GM23338 (cell line): ENCODE data around the gene RNF223. TPM values are rescaled to one million over a fixed set of nuclear protein-coding genes. Genes with fewer than 3 reads are reported as not detected.

Experiments
- ATAC-seq: fragments of 200-7000 bp; cut with Tn5 transposase; 3 replicates; pipeline ENCODE4 v1.9.1; 2020
- DNase-seq: peaks from one replicate; pipeline ENCODE4 v3.0.0-alpha.2; 2015; ENCODE audit warnings: low spot score
- H2AFZ ChIP-seq: fragments of 200-600 bp; sonication (generic); 2 replicates; pipeline ENCODE4 v1.8.0; 2016; ENCODE audit warnings: antibody characterized with exemption, mild to moderate bottlenecking, moderate library complexity
- H3F3A ChIP-seq: fragments of 200-600 bp; sonication (generic); replicated peaks from 2 replicates; pipeline ENCODE4 v1.8.0; 2017; ENCODE audit warnings: antibody characterized with exemption, mixed run types, low read depth
- H3K27ac ChIP-seq: fragments of 200-600 bp; sonication (generic); 2 replicates; pipeline ENCODE4 v1.6.1; 2016; ENCODE audit warnings: low read depth
- H3K27me3 ChIP-seq: fragments of 200-600 bp; sonication (generic); 2 replicates; pipeline ENCODE4 v1.8.0; 2016; ENCODE audit warnings: mild to moderate bottlenecking, mixed run types, moderate library complexity; ENCODE audit not compliant: insufficient read depth
- H3K36me3 ChIP-seq: fragments of 200-600 bp; sonication (generic); 2 replicates; pipeline ENCODE4 v1.8.0; 2016; ENCODE audit warnings: mild to moderate bottlenecking; ENCODE audit not compliant: insufficient read depth
- H3K4me1 ChIP-seq: fragments of 200-600 bp; sonication (generic); 2 replicates; pipeline ENCODE4 v1.8.0; 2016; ENCODE audit warnings: mild to moderate bottlenecking, moderate library complexity; ENCODE audit not compliant: insufficient read depth
- H3K4me2 ChIP-seq: fragments of 200-600 bp; sonication (generic); 2 replicates; pipeline ENCODE4 v1.7.1; 2017; ENCODE audit warnings: mixed run types
- H3K4me3 ChIP-seq: fragments of 200-600 bp; sonication (generic); 2 replicates; pipeline ENCODE4 v1.6.1; 2016; ENCODE audit warnings: mixed run types
- H3K79me2 ChIP-seq: fragments of 200-600 bp; sonication (generic); replicated peaks from 2 replicates; pipeline ENCODE4 v1.8.0; 2017; ENCODE audit warnings: mild to moderate bottlenecking; ENCODE audit not compliant: insufficient read depth
- H3K9me2 ChIP-seq: fragments of 200-600 bp; sonication (generic); 2 replicates; pipeline ENCODE4 v1.8.0; 2017; ENCODE audit not compliant: insufficient read depth
- H4K20me1 ChIP-seq: fragments of 200-600 bp; sonication (generic); replicated peaks from 2 replicates; pipeline ENCODE4 v1.8.0; 2017; ENCODE audit warnings: mild to moderate bottlenecking; ENCODE audit not compliant: insufficient read depth
- H3K27ac Mint-ChIP-seq: 2 replicates; pipeline ENCODE4 v1.8.0; 2020; ENCODE audit warnings: inconsistent platforms, mild to moderate bottlenecking, moderate library complexity, mixed read lengths
- H3K27me3 Mint-ChIP-seq: 3 replicates; pipeline ENCODE4 v1.8.0; 2022; ENCODE audit warnings: low read depth, mild to moderate bottlenecking, moderate library complexity, mixed read lengths, inconsistent platforms; ENCODE audit not compliant: insufficient read depth, poor library complexity
- H3K36me3 Mint-ChIP-seq: 3 replicates; pipeline ENCODE4 v1.8.0; 2021; ENCODE audit warnings: low read depth, mild to moderate bottlenecking, inconsistent platforms, moderate library complexity, mixed read lengths
- H3K4me1 Mint-ChIP-seq: 3 replicates; pipeline ENCODE4 v1.8.0; 2020; ENCODE audit warnings: mild to moderate bottlenecking, inconsistent platforms, mixed read lengths
- H3K4me3 Mint-ChIP-seq: 3 replicates; pipeline ENCODE4 v1.8.0; 2021; ENCODE audit warnings: moderate library complexity, mild to moderate bottlenecking, inconsistent platforms, mixed read lengths
- H3K9me3 Mint-ChIP-seq: 3 replicates; pipeline ENCODE4 v1.8.0; 2020; ENCODE audit warnings: moderate library complexity, mild to moderate bottlenecking, inconsistent platforms, mixed read lengths
- CREB1 ChIP-seq: fragments of 250-450 bp; sonication (Bioruptor Pico); IDR thresholded peaks from 2 replicates; pipeline ENCODE4 v1.5.0; 2020; ENCODE audit warnings: low read depth, mild to moderate bottlenecking, moderate library complexity
- CTCF ChIP-seq, 2 experiments: fragments of 200-600 bp in 1 of 2; sonication (generic) in 1 of 2; conservative IDR thresholded peaks; 2 replicates each; pipeline versions ENCODE4 v1.5.1 to v1.6.1; 2016 to 2017; ENCODE audit warnings: antibody characterized with exemption in 2 of 2, low read depth in 2 of 2, mild to moderate bottlenecking in 2 of 2, moderate library complexity in 1 of 2
- EZH2 ChIP-seq: fragments of 200-600 bp; sonication (generic); IDR thresholded peaks from one replicate; pipeline ENCODE4 v1.8.0; 2017; ENCODE audit warnings: antibody characterized with exemption, mild to moderate bottlenecking, low read depth; ENCODE audit not compliant: unreplicated experiment
- JUNB ChIP-seq: IDR thresholded peaks from one replicate; pipeline ENCODE4 v1.6.1; 2016; ENCODE audit warnings: antibody characterized with exemption; ENCODE audit not compliant: unreplicated experiment
- NANOG ChIP-seq: IDR thresholded peaks from 2 replicates; pipeline ENCODE4 v1.6.1; 2016; ENCODE audit warnings: antibody characterized with exemption, borderline replicate concordance
- POLR2AphosphoS5 ChIP-seq: IDR thresholded peaks from 2 replicates; pipeline ENCODE4 v1.6.1; 2016; ENCODE audit warnings: antibody characterized with exemption, low read depth
- STAT1 ChIP-seq: IDR thresholded peaks from one replicate; pipeline ENCODE4 v1.6.1; 2016; ENCODE audit warnings: antibody characterized with exemption; ENCODE audit not compliant: unreplicated experiment
- ZNF114 ChIP-seq: fragments of 250-450 bp; sonication (Bioruptor Pico); IDR thresholded peaks from 2 replicates; pipeline ENCODE4 v1.5.0; 2020; ENCODE audit warnings: mild to moderate bottlenecking, moderate library complexity
- ZNF331 ChIP-seq: fragments of 250-450 bp; sonication (Bioruptor Pico); IDR thresholded peaks from 2 replicates; pipeline ENCODE4 v1.5.0; 2020; ENCODE audit warnings: low read depth, mild to moderate bottlenecking, moderate library complexity
- ZNF462 ChIP-seq: fragments of 250-450 bp; sonication (Bioruptor Pico); IDR thresholded peaks from 2 replicates; pipeline ENCODE4 v1.5.0; 2020; ENCODE audit warnings: mild to moderate bottlenecking, moderate library complexity
- polyA plus RNA-seq: library from polyadenylated mRNA; unstranded; fragments of >200 nt; fragmentation: Nextera tagmentation; extraction: Ambion mirVana; gene quantifications from 2 replicates; pipeline ENCODE4 v1.2.1, GENCODE V29; 2016
- total RNA-seq: library from RNA; depleted of rRNA; stranded (reverse); fragments of >200 nt; shearing (Covaris generic); gene quantifications from 2 replicates; pipeline ENCODE4 v1.2.3, GENCODE V29; 2014
- TF ChIP-seq, protein P1 (sequence below): IDR thresholded peaks from 2 replicates; pipeline ENCODE4 v1.6.1; 2016; ENCODE audit warnings: antibody characterized with exemption

The RNF223 gene
- total and polyA plus RNA-seq, 2 experiments from 2014 or later, result not detected

DNA sequence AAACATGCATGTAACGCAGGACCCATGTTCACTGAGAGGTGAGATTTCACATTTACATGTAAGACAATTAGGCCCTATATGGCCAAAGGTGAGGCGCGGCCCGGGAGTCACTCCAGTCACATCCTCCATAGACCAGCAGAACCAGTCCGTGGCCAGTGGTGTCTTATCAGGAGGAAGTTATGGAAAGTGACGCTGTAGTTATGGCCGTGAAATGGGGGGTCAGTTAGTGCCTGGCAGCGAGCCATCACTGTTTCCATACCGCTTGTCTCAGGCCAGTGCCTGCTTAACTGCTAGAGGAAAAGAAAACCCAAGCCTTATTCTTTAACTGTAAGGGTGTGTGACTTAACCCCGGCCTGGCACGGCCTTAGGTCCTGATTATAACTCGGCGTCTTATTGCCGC, 35.6 kb upstream of the RNF223 start:
- no peak overlapping the region for H3K27ac Mint-ChIP-seq
- TF ChIP-seq EZH2, result no peak
- TF ChIP-seq, protein P1, sequence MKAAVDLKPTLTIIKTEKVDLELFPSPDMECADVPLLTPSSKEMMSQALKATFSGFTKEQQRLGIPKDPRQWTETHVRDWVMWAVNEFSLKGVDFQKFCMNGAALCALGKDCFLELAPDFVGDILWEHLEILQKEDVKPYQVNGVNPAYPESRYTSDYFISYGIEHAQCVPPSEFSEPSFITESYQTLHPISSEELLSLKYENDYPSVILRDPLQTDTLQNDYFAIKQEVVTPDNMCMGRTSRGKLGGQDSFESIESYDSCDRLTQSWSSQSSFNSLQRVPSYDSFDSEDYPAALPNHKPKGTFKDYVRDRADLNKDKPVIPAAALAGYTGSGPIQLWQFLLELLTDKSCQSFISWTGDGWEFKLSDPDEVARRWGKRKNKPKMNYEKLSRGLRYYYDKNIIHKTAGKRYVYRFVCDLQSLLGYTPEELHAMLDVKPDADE, result no peak
- no peak for TF ChIP-seq CREB1 (CRISPR knock-in tag)
- TF ChIP-seq NANOG, result no peak
- TF ChIP-seq POLR2AphosphoS5, result no peak
- TF ChIP-seq ZNF114 (CRISPR knock-in tag), result no peak
- TF ChIP-seq ZNF462 (CRISPR knock-in tag), result no peak
- no peak for TF ChIP-seq JUNB
- no peak for TF ChIP-seq STAT1
- no peak for TF ChIP-seq ZNF331 (CRISPR knock-in tag)
- TF ChIP-seq CTCF (conservative IDR thresholded peaks at IDR 0.05; ENCODE audit: low read depth in 2 of 2), result no peak
- H3K4me1 Mint-ChIP-seq, result peaks cover 14% of the 10 kb centered on the region
- H3K4me2 ChIP-seq, result no peak overlapping the region
- no peaks in the 10 kb centered on the region for H3K9me2 ChIP-seq
- no peak overlapping the region for H3K4me3 Mint-ChIP-seq
- H3F3A ChIP-seq, result no peaks in the 10 kb centered on the region
- H3K36me3 Mint-ChIP-seq, result peaks cover 68% of the 10 kb centered on the region
- H4K20me1 ChIP-seq, result 0 out of 2 replicates have a peak, but pooled peaks cover 4% of the 10 kb centered on the region
- peaks cover 24% of the 10 kb centered on the region for H3K79me2 ChIP-seq
- no peaks in the 10 kb centered on the region; the same call in 1 of the 2 replicates for H3K4me1 ChIP-seq
- no peaks in the 10 kb centered on the region for H3K27me3 ChIP-seq
- ATAC-seq (no peak), DNase-seq (no peak)
- H3K27ac ChIP-seq, result no peak overlapping the region
- H3K27me3 Mint-ChIP-seq, result peaks cover 9% of the 10 kb centered on the region
- H3K4me3 ChIP-seq, result no peak overlapping the region
- peaks cover 51% of the 10 kb centered on the region for H3K9me3 Mint-ChIP-seq
- no peak overlapping the region for H2AFZ ChIP-seq
- H3K36me3 ChIP-seq, result peaks cover 5% of the 10 kb centered on the region; the same call in 1 of the 2 replicates
